GM19238 (cell line): ENCODE measurements around the gene PTGDS.
A peak's percentile ranks its signal among the peaks of the same experiment; 100 is the strongest.

ENCODE experiments used
- DNase-seq: peaks from one replicate; pipeline ENCODE4 v3.0.0; 2011; ENCODE audit warnings: low spot score; ENCODE audit not compliant: insufficient read length

PTGDS gene

GRCh38 chr9:136972743-136973142, 4.6 kb upstream of the PTGDS start:
- DNase-seq = no peak

DNA sequence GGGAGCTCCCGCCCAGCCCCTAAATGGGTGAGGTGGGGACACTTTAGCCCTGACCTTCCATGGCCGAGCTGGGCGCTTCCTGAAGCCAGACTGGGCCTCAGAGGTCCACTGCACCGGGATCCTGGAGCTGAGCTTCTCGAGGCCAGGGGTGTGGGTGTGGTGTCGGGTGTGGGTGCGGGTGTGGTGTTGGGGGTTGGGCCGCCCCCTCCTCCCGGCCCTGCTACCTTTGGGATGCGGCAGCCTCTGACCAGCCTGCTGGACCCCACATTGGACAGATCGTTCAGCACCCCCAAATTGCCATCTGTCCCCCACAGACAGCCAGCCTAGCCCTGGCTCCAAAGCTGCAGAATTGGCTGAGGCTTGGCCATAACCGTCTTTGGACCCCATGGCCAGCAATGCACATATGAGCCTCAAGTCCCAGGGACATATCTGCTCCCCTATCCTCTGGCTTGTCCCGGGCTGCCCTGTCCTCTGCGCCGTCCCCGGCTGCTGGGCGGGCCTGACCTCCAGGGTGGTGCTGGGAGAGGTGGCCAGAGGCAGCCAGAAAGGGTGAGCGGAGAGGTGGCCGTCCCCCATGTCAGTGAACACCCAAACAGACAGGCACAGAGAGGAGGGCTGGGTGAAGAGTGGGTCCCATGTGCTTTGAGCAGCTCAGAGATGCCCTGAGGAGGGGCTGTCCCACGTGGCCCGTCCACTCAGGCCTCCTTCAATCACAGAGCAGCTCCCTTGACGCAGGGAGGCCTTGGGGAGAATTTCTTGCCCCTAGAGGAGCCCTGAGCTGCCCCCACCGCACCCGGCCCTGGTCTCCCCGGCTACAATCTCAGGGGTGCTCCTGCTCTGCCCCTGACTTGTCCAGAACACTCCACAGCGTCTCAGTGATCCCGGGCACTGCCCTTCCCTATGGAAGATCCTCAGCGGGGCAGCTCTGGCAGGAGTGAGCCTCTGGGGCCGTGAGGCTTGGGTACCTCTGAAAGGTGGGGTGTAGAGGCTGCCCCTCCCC, 3.4 kb upstream of the PTGDS start:
- DNase-seq = no peak

- no peak for DNase-seq
These were observed 2.3 kb upstream of the PTGDS start for GRCh38 chr9:136974817-136975535.

- no peak for DNase-seq
These were observed 1.7 kb upstream of the PTGDS start for GRCh38 chr9:136975644-136976043.

DNA sequence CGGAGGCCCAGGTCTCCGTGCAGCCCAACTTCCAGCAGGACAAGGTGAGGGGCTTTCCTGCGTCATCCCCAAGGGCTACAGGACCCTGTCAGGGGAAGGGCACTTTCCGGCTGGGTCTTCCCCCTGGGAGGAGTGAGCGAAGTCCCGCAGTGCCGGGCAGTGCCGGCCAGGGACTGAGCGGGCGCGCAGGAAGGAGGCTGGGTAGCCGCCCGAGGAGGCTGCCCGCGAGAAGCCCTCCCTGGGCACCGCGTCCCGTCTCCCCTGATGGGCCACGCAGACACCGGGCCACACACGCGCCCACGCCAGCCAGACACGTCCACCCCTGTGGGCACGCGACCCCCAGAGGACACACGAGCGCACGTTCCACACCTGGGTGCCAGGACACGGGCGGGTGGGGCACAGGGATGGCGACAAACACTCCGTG, 357 bp downstream of the PTGDS start:
- no peak for DNase-seq

- DNase-seq = peak; percentile 56
These were observed 965 bp downstream of the PTGDS start for GRCh38 chr9:136978073-136978864.

DNA sequence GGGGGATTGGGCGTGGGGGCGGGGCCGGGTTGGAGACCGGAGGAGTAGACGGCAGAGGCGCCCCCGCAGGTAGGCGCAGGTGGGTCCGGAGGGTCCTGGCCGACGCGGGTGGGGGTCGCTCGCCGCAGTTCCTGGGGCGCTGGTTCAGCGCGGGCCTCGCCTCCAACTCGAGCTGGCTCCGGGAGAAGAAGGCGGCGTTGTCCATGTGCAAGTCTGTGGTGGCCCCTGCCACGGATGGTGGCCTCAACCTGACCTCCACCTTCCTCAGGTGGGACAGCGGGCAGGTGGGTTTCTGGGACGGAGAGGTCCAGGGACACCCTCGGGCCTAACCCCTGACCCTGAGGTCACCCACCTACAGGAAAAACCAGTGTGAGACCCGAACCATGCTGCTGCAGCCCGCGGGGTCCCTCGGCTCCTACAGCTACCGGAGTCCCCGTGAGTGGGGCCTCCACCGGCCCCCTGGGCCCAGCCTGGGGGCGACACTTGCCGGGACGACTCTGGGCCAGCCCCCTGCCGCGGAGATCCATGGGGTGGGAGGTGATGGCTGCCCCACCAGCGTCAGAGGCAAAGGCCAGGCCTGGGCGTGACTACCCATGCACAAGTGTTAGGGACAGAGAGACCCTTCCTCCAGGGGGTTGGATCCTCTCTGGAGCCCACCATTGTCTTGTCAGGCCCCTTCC, 1.7 kb downstream of the PTGDS start:
- no peak for DNase-seq

GRCh38 chr9:136979769-136980587, 2.7 kb downstream of the PTGDS start:
- DNase-seq = no peak

GRCh38 chr9:136980669-136981478, 3.6 kb downstream of the PTGDS start:
- no peak for DNase-seq

DNA sequence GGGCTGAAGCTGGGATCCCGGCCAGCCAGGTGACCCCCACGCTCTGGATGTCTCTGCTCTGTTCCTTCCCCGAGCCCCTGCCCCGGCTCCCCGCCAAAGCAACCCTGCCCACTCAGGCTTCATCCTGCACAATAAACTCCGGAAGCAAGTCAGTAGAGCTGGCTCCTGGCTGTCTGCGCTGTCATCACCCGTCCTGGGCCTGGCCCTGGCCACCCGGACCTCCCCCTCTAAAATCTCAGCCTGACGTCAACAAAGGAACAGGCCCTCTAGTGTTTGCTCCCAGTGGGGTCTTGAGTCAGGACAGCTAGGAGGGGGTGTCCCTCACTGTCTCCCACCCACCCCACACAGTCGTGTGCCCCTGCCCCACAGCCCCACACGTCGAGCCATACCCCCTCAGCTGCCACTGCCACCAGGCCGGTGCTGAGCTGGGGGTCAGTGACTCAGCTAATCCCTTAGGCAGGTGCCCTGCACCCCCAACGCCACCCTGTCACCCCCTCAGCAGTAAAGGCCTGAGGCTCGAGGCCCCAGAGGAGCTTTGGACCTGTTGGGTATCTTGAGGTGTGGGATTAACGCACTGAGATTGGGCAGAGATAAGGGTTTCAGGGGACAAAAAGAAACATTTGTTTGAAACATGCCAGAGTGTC, 4.4 kb downstream of the PTGDS start:
- no peak for DNase-seq

DNA sequence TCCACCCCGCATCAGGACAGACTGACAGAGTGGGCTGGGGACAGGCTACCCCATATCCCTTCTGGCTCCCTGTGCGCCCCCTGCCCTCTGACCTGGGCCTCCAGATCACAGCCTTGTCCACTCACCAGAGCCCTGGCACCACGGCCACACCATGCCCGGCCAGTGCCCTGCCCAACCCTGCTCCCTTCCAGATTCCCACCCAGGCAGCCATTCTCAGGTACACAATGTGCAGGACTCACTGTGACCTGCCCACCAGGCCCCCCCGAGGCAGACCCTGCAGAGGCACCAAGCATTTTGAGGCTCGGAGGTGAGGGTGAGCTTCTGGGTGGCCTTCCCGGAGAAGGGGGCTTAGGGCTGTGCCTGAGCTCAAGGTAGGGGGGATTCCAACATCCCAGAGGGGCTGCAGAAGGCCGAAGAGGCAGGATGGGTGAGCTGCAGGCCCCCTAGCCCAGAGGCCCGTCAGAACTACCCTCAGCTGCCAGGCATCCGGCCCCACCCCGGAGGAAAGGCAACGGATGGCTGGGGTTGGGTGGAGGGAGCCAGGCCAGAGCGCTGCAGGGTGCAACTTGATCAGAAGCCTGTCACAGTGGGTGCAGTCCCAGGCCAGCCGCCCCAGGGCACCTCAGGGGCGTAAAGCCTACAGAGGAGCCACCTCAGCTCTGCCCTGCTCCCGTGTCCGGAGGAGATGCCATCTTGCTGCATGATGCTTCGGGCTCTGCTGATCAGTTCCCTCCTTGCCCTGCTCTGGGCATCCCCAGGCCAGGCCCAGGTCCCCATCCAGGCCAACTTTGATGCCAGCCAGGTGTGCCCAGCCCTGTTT, 5.1 kb downstream of the PTGDS start, which contains the start of gene LCNL1:
LCNL1 (plus strand) TSS at position 762 of the 820 bp plus-strand sequence. CDS start 594 bp downstream, outside the sequence.
- no peak for DNase-seq

DNA sequence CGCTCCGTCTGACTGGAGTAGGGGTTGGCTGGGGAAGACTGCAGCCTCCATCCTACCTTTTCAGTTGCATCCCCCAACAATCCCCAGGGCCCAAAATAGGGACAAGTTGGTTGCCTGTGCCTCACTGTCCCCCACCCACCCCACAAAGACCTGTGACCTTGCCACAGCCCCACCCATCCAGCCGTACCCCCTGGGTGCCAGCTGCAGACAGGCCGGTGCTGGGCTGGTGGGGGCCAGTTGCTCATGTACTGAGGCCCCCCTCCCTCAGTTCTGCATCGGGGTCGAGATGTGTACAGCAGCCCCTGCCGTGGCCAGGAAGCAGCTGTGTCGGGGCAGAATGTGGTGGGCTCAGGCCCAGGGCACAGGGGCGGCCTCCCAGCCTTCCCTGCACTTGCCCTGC, 5.9 kb downstream of the PTGDS start:
- DNase-seq = no peak

- no peak for DNase-seq
These were observed 6.5 kb downstream of the PTGDS start for GRCh38 chr9:136983656-136984314.

GRCh38 chr9:136984464-136985026, 7.2 kb downstream of the PTGDS start:
- DNase-seq = no peak

DNA sequence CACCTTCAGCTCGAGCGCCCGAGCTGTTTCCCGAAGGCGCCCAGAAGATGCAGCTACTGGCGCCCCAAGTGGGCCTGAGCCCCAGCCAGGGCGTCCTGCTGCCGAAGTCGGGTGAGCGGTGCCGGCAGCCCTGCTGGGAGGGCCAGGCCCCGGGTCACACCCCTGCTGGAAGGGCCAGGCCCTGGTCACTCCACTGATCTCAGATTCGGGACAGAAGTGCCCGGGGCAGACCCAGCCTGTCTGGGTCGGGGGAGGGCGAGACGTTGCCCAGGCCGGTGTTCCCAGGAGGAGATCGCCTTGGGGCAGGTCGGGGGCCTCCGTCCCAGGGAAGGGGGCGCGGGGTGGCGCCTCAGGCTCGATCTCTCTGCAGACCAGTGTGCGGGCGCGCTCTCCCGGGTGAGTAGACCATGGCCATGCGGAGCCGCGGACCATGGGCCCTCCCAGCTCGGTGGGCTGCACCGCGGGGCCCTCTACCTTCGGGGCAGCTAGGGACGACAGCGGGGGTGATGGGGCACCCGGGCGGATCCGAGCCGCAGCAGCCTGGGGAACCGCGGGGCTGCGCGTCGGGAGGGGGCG, 7.8 kb downstream of the PTGDS start:
- no peak for DNase-seq

- no peak for DNase-seq
These were observed 8.5 kb downstream of the PTGDS start for GRCh38 chr9:136985853-136986252.

DNA sequence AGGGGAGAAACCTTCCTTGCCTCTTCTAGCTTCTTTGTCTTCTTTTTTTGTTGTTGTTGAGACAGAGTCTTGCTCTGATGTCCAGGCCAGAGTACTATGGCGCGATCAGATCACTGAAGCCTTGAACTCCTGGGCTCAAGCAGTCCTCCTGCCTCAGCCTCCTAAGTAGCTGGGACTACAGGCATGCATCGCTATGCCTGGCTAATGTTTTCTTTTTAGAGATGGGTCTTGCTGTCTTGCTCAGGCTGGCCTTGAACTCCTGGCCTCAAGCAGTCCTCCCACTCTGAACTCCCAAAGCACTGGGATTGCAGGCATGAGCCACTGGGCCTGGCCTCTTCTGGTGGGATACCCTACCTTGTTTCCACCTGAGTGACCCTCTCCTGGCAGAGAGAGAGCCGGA, 11.6 kb downstream of the PTGDS start:
- no peak for DNase-seq
